ENCODE measurements around the gene CABP5.

GRCh38 chr19:48010932-48011758 lies 32.7 kb downstream of the CABP5 start:
- no peak for TF ChIP-seq POLR2A (IDR thresholded peaks at IDR 0.05)
- TF ChIP-seq, protein P1, sequence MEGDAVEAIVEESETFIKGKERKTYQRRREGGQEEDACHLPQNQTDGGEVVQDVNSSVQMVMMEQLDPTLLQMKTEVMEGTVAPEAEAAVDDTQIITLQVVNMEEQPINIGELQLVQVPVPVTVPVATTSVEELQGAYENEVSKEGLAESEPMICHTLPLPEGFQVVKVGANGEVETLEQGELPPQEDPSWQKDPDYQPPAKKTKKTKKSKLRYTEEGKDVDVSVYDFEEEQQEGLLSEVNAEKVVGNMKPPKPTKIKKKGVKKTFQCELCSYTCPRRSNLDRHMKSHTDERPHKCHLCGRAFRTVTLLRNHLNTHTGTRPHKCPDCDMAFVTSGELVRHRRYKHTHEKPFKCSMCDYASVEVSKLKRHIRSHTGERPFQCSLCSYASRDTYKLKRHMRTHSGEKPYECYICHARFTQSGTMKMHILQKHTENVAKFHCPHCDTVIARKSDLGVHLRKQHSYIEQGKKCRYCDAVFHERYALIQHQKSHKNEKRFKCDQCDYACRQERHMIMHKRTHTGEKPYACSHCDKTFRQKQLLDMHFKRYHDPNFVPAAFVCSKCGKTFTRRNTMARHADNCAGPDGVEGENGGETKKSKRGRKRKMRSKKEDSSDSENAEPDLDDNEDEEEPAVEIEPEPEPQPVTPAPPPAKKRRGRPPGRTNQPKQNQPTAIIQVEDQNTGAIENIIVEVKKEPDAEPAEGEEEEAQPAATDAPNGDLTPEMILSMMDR (IDR thresholded peaks at IDR 0.05) = no peak

Data from heart left ventricle (tissue), 13 donors.